WTC11 (cell line): ENCODE measurements around the gene ATP5F1D. TPM values are rescaled to one million over a fixed set of nuclear protein-coding genes. Genes with fewer than 3 reads are reported as not detected.

Experiments
- ARID4B ChIP-seq: sonication (generic); formaldehyde crosslinking; IDR thresholded peaks from 2 replicates; pipeline ENCODE4 v1.8.0; 2023; ENCODE audit warnings: missing genetic modification reagents, mild to moderate bottlenecking, borderline replicate concordance
- CREB1 ChIP-seq: sonication (generic); formaldehyde crosslinking; IDR thresholded peaks from 2 replicates; pipeline ENCODE4 v1.8.0; 2023; ENCODE audit warnings: mild to moderate bottlenecking, missing genetic modification reagents
- CREM ChIP-seq: sonication (generic); formaldehyde crosslinking; IDR thresholded peaks from 2 replicates; pipeline ENCODE4 v1.8.1; 2022; ENCODE audit warnings: mild to moderate bottlenecking, missing genetic modification reagents, moderate library complexity
- ELF4 ChIP-seq: sonication (generic); formaldehyde crosslinking; IDR thresholded peaks from 2 replicates; pipeline ENCODE4 v1.8.1; 2022; ENCODE audit warnings: low read depth, mild to moderate bottlenecking, moderate library complexity, missing genetic modification reagents
- FOXP1 ChIP-seq: sonication (generic); formaldehyde crosslinking; IDR thresholded peaks from 2 replicates; pipeline ENCODE4 v1.8.0; 2022; ENCODE audit warnings: missing genetic modification reagents, mild to moderate bottlenecking, moderate library complexity, borderline replicate concordance
- GABPB1 ChIP-seq: sonication (generic); formaldehyde crosslinking; IDR thresholded peaks from 2 replicates; pipeline ENCODE4 v1.8.1; 2023; ENCODE audit warnings: mild to moderate bottlenecking, missing genetic modification reagents
- HMGXB4 ChIP-seq: sonication (generic); formaldehyde crosslinking; IDR thresholded peaks from 2 replicates; pipeline ENCODE4 v1.8.1; 2023; ENCODE audit warnings: mild to moderate bottlenecking, moderate library complexity, missing genetic modification reagents
- MAX ChIP-seq: sonication (generic); formaldehyde crosslinking; IDR thresholded peaks from 2 replicates; pipeline ENCODE4 v1.8.0; 2022; ENCODE audit warnings: mild to moderate bottlenecking, missing genetic modification reagents
- MYBL2 ChIP-seq: sonication (generic); formaldehyde crosslinking; IDR thresholded peaks from 2 replicates; pipeline ENCODE4 v1.8.1; 2023; ENCODE audit warnings: mild to moderate bottlenecking, moderate library complexity, missing genetic modification reagents
- PRDM15 ChIP-seq: sonication (generic); formaldehyde crosslinking; IDR thresholded peaks from 2 replicates; pipeline ENCODE4 v1.8.0; 2022; ENCODE audit warnings: missing genetic modification reagents
- PREB ChIP-seq: sonication (generic); formaldehyde crosslinking; IDR thresholded peaks from 2 replicates; pipeline ENCODE4 v1.8.1; 2022; ENCODE audit warnings: mild to moderate bottlenecking, missing genetic modification reagents, moderate library complexity, borderline replicate concordance
- SMAD3 ChIP-seq: sonication (generic); formaldehyde crosslinking; IDR thresholded peaks from 2 replicates; pipeline ENCODE4 v1.8.0; 2022; ENCODE audit warnings: missing genetic modification reagents, mild to moderate bottlenecking, borderline replicate concordance
- SOX15 ChIP-seq: fragments of 250-450 bp; sonication (Bioruptor Pico); IDR thresholded peaks from 2 replicates; pipeline ENCODE4 v1.9.0; 2021; ENCODE audit warnings: mild to moderate bottlenecking
- ZBTB21 ChIP-seq: sonication (generic); formaldehyde crosslinking; IDR thresholded peaks from 2 replicates; pipeline ENCODE4 v1.8.1; 2023; ENCODE audit warnings: mild to moderate bottlenecking, missing genetic modification reagents, borderline replicate concordance
- ZNF121 ChIP-seq: sonication (generic); formaldehyde crosslinking; IDR thresholded peaks from 2 replicates; pipeline ENCODE4 v1.8.0; 2023; ENCODE audit warnings: missing genetic modification reagents
- ZNF232 ChIP-seq: sonication (generic); formaldehyde crosslinking; IDR thresholded peaks from 2 replicates; pipeline ENCODE4 v1.8.0; 2022; ENCODE audit warnings: mild to moderate bottlenecking, missing genetic modification reagents
- ZNF281 ChIP-seq: sonication (generic); formaldehyde crosslinking; IDR thresholded peaks from 2 replicates; pipeline ENCODE4 v1.8.0; 2023; ENCODE audit warnings: mild to moderate bottlenecking, missing genetic modification reagents
- ZNF396 ChIP-seq: fragments of 250-450 bp; sonication (Bioruptor Pico); IDR thresholded peaks from 2 replicates; pipeline ENCODE4 v1.8.0; 2021; ENCODE audit warnings: mild to moderate bottlenecking, moderate library complexity, borderline replicate concordance
- total RNA-seq: library from RNA; stranded (reverse); gene quantifications from 3 replicates; pipeline ENCODE4 v1.2.3, GENCODE V29; 2021
- TF ChIP-seq, protein P1 (sequence below): sonication (generic); formaldehyde crosslinking; IDR thresholded peaks from 2 replicates; pipeline ENCODE4 v1.8.1; 2023; ENCODE audit warnings: mild to moderate bottlenecking, missing genetic modification reagents
- TF ChIP-seq, protein P2 (sequence below): sonication (generic); formaldehyde crosslinking; IDR thresholded peaks from 2 replicates; pipeline ENCODE4 v1.8.1; 2023; ENCODE audit warnings: mild to moderate bottlenecking, missing genetic modification reagents

ATP5F1D gene
- total RNA-seq, 1 experiment from 2014 or later: 277 TPM

- TF ChIP-seq, protein P1, sequence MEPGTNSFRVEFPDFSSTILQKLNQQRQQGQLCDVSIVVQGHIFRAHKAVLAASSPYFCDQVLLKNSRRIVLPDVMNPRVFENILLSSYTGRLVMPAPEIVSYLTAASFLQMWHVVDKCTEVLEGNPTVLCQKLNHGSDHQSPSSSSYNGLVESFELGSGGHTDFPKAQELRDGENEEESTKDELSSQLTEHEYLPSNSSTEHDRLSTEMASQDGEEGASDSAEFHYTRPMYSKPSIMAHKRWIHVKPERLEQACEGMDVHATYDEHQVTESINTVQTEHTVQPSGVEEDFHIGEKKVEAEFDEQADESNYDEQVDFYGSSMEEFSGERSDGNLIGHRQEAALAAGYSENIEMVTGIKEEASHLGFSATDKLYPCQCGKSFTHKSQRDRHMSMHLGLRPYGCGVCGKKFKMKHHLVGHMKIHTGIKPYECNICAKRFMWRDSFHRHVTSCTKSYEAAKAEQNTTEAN (CRISPR knock-in tag): no peak
- TF ChIP-seq PRDM15 (no peak), MAX (CRISPR knock-in tag) (peak; percentile 68), ZBTB21 (no peak), GABPB1 (no peak), ZNF396 (CRISPR knock-in tag) (no peak), ZNF232 (no peak), ELF4 (CRISPR knock-in tag) (no peak), SMAD3 (CRISPR knock-in tag) (no peak), PREB (CRISPR knock-in tag) (no peak), CREB1 (no peak), ARID4B (CRISPR knock-in tag) (no peak), HMGXB4 (CRISPR knock-in tag) (peak; percentile 64), ZNF121 (CRISPR knock-in tag) (no peak), SOX15 (CRISPR knock-in tag) (no peak), ZNF281 (CRISPR knock-in tag) (no peak), CREM (CRISPR knock-in tag) (no peak), FOXP1 (CRISPR knock-in tag) (peak; percentile 73; the same call in 1 of the 2 replicates), MYBL2 (CRISPR knock-in tag) (peak; percentile 82; the same call in 1 of the 2 replicates)
- TF ChIP-seq, protein P2, sequence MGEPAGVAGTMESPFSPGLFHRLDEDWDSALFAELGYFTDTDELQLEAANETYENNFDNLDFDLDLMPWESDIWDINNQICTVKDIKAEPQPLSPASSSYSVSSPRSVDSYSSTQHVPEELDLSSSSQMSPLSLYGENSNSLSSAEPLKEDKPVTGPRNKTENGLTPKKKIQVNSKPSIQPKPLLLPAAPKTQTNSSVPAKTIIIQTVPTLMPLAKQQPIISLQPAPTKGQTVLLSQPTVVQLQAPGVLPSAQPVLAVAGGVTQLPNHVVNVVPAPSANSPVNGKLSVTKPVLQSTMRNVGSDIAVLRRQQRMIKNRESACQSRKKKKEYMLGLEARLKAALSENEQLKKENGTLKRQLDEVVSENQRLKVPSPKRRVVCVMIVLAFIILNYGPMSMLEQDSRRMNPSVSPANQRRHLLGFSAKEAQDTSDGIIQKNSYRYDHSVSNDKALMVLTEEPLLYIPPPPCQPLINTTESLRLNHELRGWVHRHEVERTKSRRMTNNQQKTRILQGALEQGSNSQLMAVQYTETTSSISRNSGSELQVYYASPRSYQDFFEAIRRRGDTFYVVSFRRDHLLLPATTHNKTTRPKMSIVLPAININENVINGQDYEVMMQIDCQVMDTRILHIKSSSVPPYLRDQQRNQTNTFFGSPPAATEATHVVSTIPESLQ (CRISPR knock-in tag): no peak
These were observed 36.1 kb upstream of the ATP5F1D start, which contains the start of gene STK11 (continued) for GRCh38 chr19:1205114-1206099.
